ENCODE data around the gene ACOT7.

DNA sequence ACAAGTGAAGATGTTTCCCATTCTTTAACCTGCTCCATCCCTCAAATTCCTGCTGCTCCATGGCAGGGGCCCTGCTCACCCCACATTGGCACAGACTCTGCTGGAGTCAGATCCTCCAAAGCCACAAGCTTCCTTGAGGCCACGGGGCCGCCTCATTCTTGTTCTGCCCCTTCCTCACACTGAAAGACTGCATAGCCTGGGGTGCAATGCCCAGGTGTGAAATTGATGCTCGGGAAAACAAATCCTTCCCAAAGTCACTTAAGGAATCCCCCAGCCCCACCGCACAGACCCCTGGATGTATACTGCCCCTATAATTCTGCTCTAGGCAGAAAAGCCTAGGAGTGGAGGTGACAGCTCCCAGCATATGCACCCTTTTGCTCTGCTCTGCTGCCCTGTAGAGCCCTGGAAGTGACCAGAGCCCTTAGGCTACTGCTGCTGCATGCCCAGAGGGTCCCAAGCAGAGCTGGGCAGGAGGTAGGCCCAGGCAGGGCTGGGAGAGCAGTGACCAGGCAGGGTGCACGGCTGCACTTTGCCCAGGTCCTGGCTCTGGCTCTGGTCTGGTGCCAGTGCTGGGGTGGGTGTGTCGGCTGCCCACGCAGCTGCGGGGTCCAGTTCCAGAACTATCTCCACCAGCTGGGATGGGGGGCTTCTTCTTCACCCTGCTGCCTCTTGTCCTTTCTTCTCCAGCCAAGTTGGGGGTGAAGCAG is 24.5 kb upstream of the ACOT7 start:
- TF ChIP-seq CTCF (conservative IDR thresholded peaks at IDR 0.05; ENCODE audit: low read depth in 2 of 2) (no peak), POLR2AphosphoS5 (IDR thresholded peaks at IDR 0.05; ENCODE audit: low read depth) (no peak), EZH2 (IDR thresholded peaks at IDR 0.05; ENCODE audit: low read depth, unreplicated experiment) (no peak), JUNB (IDR thresholded peaks at IDR 0.05; ENCODE audit: unreplicated experiment) (no peak)

Data from GM23338 (cell line).